HG02970 (cell line): ENCODE results near the gene RPA3.

Experiments used
- ATAC-seq: cut with Tn5 transposase; IDR thresholded peaks from one replicate; pipeline ENCODE4 v1.9.1; 2021; ENCODE audit warnings: mild to moderate bottlenecking, moderate library complexity, moderate number of reproducible peaks; ENCODE audit not compliant: unreplicated experiment, low FRiP score

The RPA3 gene

DNA sequence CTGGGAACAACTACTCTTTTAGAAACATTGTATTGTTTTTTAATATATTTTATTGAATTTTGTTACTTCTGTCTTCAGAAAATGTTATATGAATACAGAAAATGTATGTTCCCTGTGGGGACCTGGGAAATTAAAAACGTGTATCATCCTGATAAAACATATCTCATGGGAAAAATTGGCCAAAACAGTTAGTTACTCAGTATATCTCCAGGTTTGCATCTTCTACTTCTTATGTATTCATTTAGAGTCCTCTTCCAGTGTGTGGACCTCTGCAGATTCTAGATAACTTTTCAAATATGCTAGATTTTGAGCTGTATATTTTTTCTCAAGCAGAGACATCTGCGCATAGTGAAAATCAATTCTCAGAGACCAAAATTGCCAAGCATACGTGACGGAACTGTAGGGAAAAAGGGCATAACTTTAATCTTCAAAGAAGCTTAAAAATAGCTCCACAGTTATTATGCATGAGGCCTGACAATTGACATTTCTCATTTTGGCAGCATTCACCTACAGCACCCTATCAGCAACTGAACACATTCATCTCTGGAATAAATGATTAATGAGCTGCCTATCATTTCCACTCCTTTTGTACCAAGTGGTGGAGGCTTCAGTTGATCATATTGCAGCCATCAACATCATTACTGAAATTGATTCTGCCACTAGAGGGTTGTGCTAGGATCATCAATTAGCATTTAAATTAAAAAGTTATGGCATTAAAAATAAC, 104.2 kb downstream of the RPA3 start:
- no peak for ATAC-seq

DNA sequence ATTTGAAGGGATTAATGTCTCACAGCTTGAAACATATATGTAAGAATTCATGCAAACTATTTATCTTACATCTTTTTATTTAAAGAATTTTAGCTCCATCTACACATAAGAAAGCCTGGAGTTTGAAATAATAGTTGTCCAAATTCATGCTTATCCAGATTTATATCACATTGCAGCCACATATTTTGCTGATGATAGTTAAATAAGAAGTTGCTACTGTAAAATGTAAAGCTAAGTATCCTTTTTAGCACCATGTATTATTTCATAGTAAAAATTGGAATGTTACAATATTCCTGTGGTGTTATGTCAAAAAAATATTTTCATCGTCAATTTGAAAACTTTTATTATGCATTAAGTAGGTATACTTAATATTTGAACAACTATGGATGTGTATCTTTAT, 105.2 kb downstream of the RPA3 start:
- ATAC-seq, result no peak

DNA sequence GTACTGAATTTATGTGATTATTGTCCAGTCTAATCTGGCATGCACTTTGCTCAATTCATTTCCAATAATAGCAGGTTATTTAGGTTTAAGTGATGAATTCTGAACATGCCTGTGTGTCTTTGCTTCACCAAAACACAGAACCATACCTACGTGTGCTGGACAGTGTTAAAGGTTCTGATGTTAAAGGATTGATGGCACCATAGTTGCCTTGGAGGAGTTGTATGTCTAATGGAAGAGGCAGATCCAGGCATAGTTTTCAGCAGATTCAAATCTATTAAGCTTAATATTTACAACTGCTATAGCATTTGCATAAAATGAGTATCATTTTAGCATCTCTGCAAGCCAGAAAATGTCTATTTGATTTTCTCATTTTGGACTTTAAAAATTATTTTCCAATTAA, 105.9 kb downstream of the RPA3 start:
- ATAC-seq, result no peak

- no peak for ATAC-seq
Observed at GRCh38 chr7:7609330-7609729, 109.1 kb downstream of the RPA3 start.

GRCh38 chr7:7607010-7607409, 111.4 kb downstream of the RPA3 start:
- ATAC-seq, result no peak

GRCh38 chr7:7596176-7596575, 122.2 kb downstream of the RPA3 start:
- ATAC-seq, result no peak

DNA sequence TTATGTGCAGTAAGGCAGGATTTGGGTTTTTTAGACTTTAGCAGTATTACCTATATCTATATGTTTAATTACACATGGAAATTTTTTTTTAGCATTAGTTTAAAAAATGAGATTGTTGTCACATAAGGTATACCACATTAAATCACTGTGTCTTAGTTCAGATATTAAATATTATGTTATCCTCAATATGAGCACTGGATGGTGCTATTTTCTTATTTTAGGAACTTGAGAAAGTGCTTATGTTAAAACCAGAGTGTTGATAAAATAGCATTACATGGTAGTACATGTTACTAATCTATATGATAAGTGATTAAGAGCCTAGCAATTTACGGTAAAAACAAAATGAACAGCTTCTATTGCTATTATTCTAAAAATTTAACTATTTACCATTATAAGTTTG, 123.0 kb downstream of the RPA3 start:
- ATAC-seq, result no peak
